Testis (tissue), 3 donors: ENCODE data around the gene BPIFA1. TPM values are rescaled to one million over a fixed set of nuclear protein-coding genes. Genes with fewer than 3 reads are reported as not detected.
A peak's percentile ranks its signal among the peaks of the same experiment; 100 is the strongest.

Experiments used
- DNase-seq: peaks from one replicate; pipeline ENCODE4 v3.0.0-alpha.2; 2019
- H3K27ac ChIP-seq, 2 donors: fragments of 200-600 bp; sonication (generic); one replicate each; pipeline ENCODE4 v1.5.1; 2019
- H3K27me3 ChIP-seq: fragments of 200-600 bp; sonication (generic); one replicate; pipeline ENCODE4 v1.5.1; 2019
- H3K36me3 ChIP-seq: fragments of 200-600 bp; sonication (generic); one replicate; pipeline ENCODE4 v1.5.1; 2017; ENCODE audit warnings: low read depth; ENCODE audit errors: missing control alignments
- H3K4me1 ChIP-seq: fragments of 200-600 bp; sonication (generic); one replicate; pipeline ENCODE4 v1.5.1; 2019
- H3K4me3 ChIP-seq, 2 donors: fragments of 200-600 bp; sonication (generic); one replicate each; pipeline ENCODE4 v1.5.1; 2017 to 2019
- H3K9me3 ChIP-seq: fragments of 200-600 bp; sonication (generic); one replicate; pipeline ENCODE4 v1.5.1; 2017
- POLR2A ChIP-seq: fragments of 450-650 bp; IDR thresholded peaks from one replicate; pipeline ENCODE4 v1.6.1; 2017; ENCODE audit warnings: antibody characterized with exemption, mild to moderate bottlenecking, moderate library complexity
- WGBS, 2 donors: methylation state at CpG; one replicate each; pipeline ENCODE4 v1.1.5; 2018; 5-methylcytosine and 5-hydroxymethylcytosine counted together
- intact Hi-C: fragments of 100-400 bp; cut with DNase I; formaldehyde crosslinking; loops from one replicate; pipeline ENCODE4 v1.15.1; 2023; ENCODE audit warnings: low total_unique reads
- polyA plus RNA-seq: library from polyadenylated mRNA; stranded (reverse); fragments of 350-450 nt; fragmentation: Illumina TruSeq; extraction: RNeasy Lipid Tissue Mini Kit (QIAGEN cat#74804); gene quantifications from one replicate; pipeline ENCODE4 v1.2.3, GENCODE V29; 2014; ENCODE audit warnings: low read depth, low replicate concordance; ENCODE audit not compliant: insufficient read depth
- total RNA-seq, 2 donors: library from RNA; depleted of rRNA; stranded (reverse); fragments of >200 nt; gene quantifications; one replicate each; pipeline ENCODE4 v1.2.3, GENCODE V29; 2016
- TF ChIP-seq, protein P1 (sequence below), 3 experiments: fragments of 450-650 bp in 2 of 3; fragments of 200-600 bp in 1 of 3; sonication (generic) in 1 of 3; IDR thresholded peaks; one replicate each; pipeline ENCODE4 v1.5.1; 2016 to 2019; ENCODE audit warnings: antibody characterized with exemption in 3 of 3, mild to moderate bottlenecking in 2 of 3, moderate library complexity in 1 of 3

Gene BPIFA1
- total and polyA plus RNA-seq, 3 donors from 2014 or later, result 1.6 TPM; not detected in 2

DNA sequence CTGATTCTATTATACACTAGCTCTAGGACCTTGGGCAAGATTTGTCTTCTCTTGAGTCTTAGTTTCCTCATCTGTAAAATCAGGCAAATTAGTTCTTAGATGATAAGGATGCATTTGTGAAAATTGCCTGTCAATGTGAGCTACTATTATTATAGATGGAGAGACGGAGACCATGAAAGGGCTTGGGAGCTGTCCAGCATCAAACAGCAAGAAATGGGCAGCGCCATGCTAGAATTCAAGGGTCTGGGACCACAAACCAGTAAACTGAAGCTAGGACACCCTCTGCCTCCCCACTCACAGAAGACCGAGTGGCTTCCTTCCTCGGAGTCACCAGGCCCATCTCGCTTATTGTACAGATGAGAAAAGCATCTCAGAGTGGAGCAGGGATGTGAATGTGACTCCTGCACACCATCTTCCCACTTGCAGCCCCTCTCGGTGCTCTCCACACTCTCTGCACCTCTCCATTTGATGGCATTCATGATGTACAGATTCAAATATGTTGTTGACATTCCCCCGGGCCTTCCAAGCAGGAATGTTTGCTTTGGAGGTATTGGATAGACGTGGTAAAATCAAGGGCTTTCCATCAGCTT, 42.8 kb upstream of the BPIFA1 start:
- no peaks in the 10 kb centered on the region for H3K9me3 ChIP-seq
- H3K36me3 ChIP-seq, result no peaks in the 10 kb centered on the region
- intact Hi-C loops, result no loop called here
- no peaks in the 10 kb centered on the region for H3K27me3 ChIP-seq
- TF ChIP-seq POLR2A, result no peak
- TF ChIP-seq, protein P1, sequence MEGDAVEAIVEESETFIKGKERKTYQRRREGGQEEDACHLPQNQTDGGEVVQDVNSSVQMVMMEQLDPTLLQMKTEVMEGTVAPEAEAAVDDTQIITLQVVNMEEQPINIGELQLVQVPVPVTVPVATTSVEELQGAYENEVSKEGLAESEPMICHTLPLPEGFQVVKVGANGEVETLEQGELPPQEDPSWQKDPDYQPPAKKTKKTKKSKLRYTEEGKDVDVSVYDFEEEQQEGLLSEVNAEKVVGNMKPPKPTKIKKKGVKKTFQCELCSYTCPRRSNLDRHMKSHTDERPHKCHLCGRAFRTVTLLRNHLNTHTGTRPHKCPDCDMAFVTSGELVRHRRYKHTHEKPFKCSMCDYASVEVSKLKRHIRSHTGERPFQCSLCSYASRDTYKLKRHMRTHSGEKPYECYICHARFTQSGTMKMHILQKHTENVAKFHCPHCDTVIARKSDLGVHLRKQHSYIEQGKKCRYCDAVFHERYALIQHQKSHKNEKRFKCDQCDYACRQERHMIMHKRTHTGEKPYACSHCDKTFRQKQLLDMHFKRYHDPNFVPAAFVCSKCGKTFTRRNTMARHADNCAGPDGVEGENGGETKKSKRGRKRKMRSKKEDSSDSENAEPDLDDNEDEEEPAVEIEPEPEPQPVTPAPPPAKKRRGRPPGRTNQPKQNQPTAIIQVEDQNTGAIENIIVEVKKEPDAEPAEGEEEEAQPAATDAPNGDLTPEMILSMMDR (IDR thresholded peaks at IDR 0.05), result no peak
- no peaks in the 10 kb centered on the region for H3K4me1 ChIP-seq
- H3K4me3 ChIP-seq, result no peak overlapping the region
- WGBS, 2 donors, result 71 to 75% methylated on average over 8 of the region's 8 CpGs
- H3K27ac ChIP-seq, result no peak overlapping the region
- DNase-seq, result no peak

DNA sequence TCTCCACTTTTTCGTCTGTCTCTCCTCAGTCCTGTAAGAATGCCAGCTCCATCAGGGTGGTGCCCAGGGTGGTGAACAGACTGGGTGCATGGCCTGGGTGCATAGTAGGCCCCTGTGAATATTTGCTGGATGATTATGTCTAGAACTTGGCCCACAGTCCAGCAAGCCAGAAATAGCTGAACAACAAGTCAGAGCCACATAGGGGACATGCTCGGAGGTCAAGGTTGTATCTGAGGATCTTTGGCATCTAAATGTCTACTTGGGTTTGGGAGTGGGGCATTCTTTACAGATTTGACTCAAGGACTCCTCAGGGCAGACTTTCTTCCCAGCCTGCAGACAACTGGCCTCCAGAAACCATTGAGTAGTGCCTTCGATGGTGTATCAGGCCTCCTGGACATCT, 36.8 kb upstream of the BPIFA1 start:
- Histone ChIP-seq H3K27ac (no peak overlapping the region), H3K9me3 (no peaks in the 10 kb centered on the region), H3K4me1 (no peaks in the 10 kb centered on the region), H3K4me3 (no peak overlapping the region), H3K36me3 (no peaks in the 10 kb centered on the region), H3K27me3 (no peaks in the 10 kb centered on the region)
- no peak for DNase-seq
- intact Hi-C loops, result no loop called here
- TF ChIP-seq, protein P1 (IDR thresholded peaks at IDR 0.05), result no peak
- TF ChIP-seq POLR2A, result no peak
- WGBS, 2 donors, result 75 to 82% methylated on average over 2 to 3 of the region's 3 CpGs

DNA sequence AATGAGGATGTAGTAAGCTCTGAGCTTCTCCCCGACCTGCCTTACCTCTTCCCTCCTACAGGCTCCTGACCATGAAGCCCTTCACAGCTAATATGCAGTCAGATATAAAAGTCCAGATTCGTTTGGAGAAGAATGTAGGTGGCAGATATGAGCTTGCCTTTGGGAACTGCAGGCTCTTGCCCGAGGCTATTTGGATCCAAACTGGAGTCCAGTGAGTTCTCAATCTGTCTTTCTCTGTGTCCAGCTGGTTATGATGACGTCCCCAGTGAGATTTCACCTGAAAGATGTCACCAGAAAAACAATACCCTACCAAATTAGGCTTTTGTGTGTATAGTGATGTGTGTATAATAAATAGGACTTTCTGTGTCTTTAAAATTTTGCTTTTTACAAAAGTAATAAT, 33.3 kb upstream of the BPIFA1 start:
- Histone ChIP-seq H3K9me3 (no peaks in the 10 kb centered on the region), H3K27ac (no peak overlapping the region), H3K4me3 (no peak overlapping the region), H3K27me3 (no peaks in the 10 kb centered on the region), H3K4me1 (no peaks in the 10 kb centered on the region), H3K36me3 (no peaks in the 10 kb centered on the region)
- intact Hi-C loops, result no loop called here
- WGBS, 2 donors, result 57 to 66% methylated on average over 4 of the region's 4 CpGs
- no peak for DNase-seq
- TF ChIP-seq, protein P1 (IDR thresholded peaks at IDR 0.05), result no peak
- no peak for TF ChIP-seq POLR2A

DNA sequence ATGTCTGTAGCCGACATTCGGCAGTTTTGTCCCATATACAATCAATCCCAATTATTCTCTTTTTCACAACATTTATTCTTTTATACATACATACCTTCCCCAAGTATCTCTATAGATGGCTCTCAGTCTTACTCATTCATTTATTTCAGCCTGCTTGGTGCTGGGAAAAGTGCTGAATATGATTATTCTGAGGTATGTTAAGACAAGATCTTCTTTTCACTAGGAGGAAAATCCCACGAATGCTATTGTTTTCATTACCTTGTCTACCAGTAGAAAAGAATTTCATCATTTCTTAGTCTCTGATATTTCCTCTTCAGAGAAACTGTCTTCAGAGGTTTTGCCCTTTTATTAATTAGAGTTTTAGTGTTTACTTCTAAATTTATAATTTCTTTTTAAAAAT, 32.4 kb upstream of the BPIFA1 start:
- H3K4me1 ChIP-seq, result no peaks in the 10 kb centered on the region
- H3K4me3 ChIP-seq, result no peak overlapping the region
- no peak overlapping the region for H3K27ac ChIP-seq
- H3K9me3 ChIP-seq, result no peaks in the 10 kb centered on the region
- H3K27me3 ChIP-seq, result no peaks in the 10 kb centered on the region
- intact Hi-C loops, result no loop called here
- DNase-seq, result no peak
- H3K36me3 ChIP-seq, result no peaks in the 10 kb centered on the region
- 88 to 93% methylated on average over 3 of the region's 3 CpGs for WGBS, 2 donors
- TF ChIP-seq POLR2A, result no peak
- TF ChIP-seq, protein P1 (IDR thresholded peaks at IDR 0.05), result no peak

DNA sequence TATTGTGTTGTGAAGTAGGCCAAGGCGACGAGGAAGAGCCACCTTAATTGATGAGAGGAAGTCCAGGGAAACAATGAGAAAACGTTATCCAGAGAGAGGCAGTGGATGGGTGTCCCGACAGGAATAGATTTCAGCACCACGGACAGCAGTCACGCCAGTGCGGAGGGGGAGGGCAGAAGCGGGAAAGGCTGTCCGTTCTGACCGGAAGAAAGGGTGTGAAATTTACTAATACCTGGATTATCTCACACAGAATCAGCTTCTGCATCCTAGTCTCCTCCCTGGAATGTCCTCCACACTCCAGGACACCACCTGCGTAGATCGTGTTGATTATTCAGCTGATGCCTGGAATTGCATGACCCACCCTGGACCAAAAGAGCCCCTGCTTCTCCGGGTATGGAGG, 26.0 kb upstream of the BPIFA1 start:
- Histone ChIP-seq H3K36me3 (no peaks in the 10 kb centered on the region), H3K27me3 (no peaks in the 10 kb centered on the region), H3K9me3 (no peaks in the 10 kb centered on the region), H3K4me3 (no peak overlapping the region), H3K4me1 (peaks cover 4% of the 10 kb centered on the region), H3K27ac (no peak overlapping the region)
- intact Hi-C loops, result no loop called here
- peak; percentile 85 for DNase-seq
- TF ChIP-seq, protein P1 (IDR thresholded peaks at IDR 0.05), result no peak
- no peak for TF ChIP-seq POLR2A
- WGBS, 2 donors, result 1 to 5% methylated on average over 13 of the region's 13 CpGs
